A673 (cell line): ENCODE data around the gene NPIPA1. TPM values are rescaled to one million over a fixed set of nuclear protein-coding genes. Genes with fewer than 3 reads are reported as not detected.
A peak's percentile ranks its signal among the peaks of the same experiment; 100 is the strongest.
"Not testable (repeated sequence)": the region's sequence is repeated elsewhere in the genome, so short reads cannot be mapped to it uniquely, and the experiment has no call there.

Source experiments
- Bru-seq: library from RNA; stranded (reverse); fragments of 400-500 nt; gene quantifications from one replicate; lab custom pipeline; 2021; lab: Mats Ljungman, UMichigan
- BruChase-seq, 2 experiments: library from RNA; stranded (reverse); fragments of 400-500 nt; gene quantifications; one replicate each; lab custom pipeline; 2021; lab: Mats Ljungman, UMichigan
- BruUV-seq: library from RNA; stranded (reverse); fragments of 400-500 nt; replicated peaks from 2 replicates; lab custom pipeline; 2021; lab: Mats Ljungman, UMichigan
- CTCF ChIA-PET: fragments of 300-600 bp; sonication (Branson Sonifier 250); formaldehyde crosslinking; loops from one replicate; lab custom pipeline; 2022; ENCODE audit warnings: antibody characterized with exemption; lab: Charles Lee
- POLR2A ChIA-PET: fragments of 300-600 bp; sonication (Branson Sonifier 250); formaldehyde crosslinking; loops from one replicate; lab custom pipeline; 2022; ENCODE audit warnings: antibody characterized with exemption; ENCODE audit not compliant: low non-redundant PET; lab: Charles Lee
- DNase-seq: peaks from one replicate; pipeline ENCODE4 v3.0.0-alpha.2; 2015; ENCODE audit warnings: low spot score
- H3K27ac ChIP-seq: fragments of 200-600 bp; sonication (generic); 2 replicates; pipeline ENCODE4 v1.5.1; 2016; ENCODE audit warnings: mixed run types, low read depth, mild to moderate bottlenecking, mixed read lengths, antibody characterized with exemption, low read length; ENCODE audit not compliant: poor library complexity, severe bottlenecking
- H3K27me3 ChIP-seq: fragments of 200-600 bp; sonication (generic); replicated peaks from 2 replicates; pipeline ENCODE4 v1.6.1; 2017; ENCODE audit warnings: mixed run types, low read depth, mild to moderate bottlenecking, mixed read lengths, antibody characterized with exemption, low read length; ENCODE audit not compliant: insufficient read depth, poor library complexity
- H3K36me3 ChIP-seq: fragments of 200-600 bp; sonication (generic); 2 replicates; pipeline ENCODE4 v1.6.1; 2016; ENCODE audit warnings: mixed run types, mild to moderate bottlenecking, mixed read lengths, antibody characterized with exemption, low read length; ENCODE audit not compliant: insufficient read depth, poor library complexity, severe bottlenecking
- H3K4me1 ChIP-seq: fragments of 200-600 bp; sonication (generic); 2 replicates; pipeline ENCODE4 v1.6.1; 2017; ENCODE audit warnings: mixed run types, mild to moderate bottlenecking, mixed read lengths, antibody characterized with exemption, low read length; ENCODE audit not compliant: insufficient read depth, poor library complexity, severe bottlenecking
- H3K4me3 ChIP-seq: fragments of 200-600 bp; sonication (generic); 2 replicates; pipeline ENCODE4 v1.5.1; 2016; ENCODE audit warnings: low read depth, mixed run types, mild to moderate bottlenecking, mixed read lengths, low read length; ENCODE audit not compliant: poor library complexity, severe bottlenecking
- H3K9me3 ChIP-seq: fragments of 200-600 bp; sonication (generic); 2 replicates; pipeline ENCODE4 v1.6.1; 2016; ENCODE audit warnings: mixed run types, low read depth, mild to moderate bottlenecking, mixed read lengths, antibody characterized with exemption, low read length; ENCODE audit not compliant: poor library complexity, severe bottlenecking
- intact Hi-C: fragments of 100-400 bp; cut with micrococcal nuclease; formaldehyde crosslinking; loops from one replicate; pipeline ENCODE4 v1.10.0; 2022; ENCODE audit not compliant: unreplicated experiment
- long read RNA-seq: library from polyadenylated mRNA; stranded (forward); transcript quantifications from one replicate; pipeline ENCODE4 v2.0.0, GENCODE V29; 2022
- total RNA-seq: library from RNA; stranded (reverse); gene quantifications from 2 replicates; pipeline ENCODE4 v1.2.3, GENCODE V29; 2021
- TF ChIP-seq, protein P1 (sequence below): fragments of 300-800, 200-600 bp; sonication (generic); conservative IDR thresholded peaks from 2 replicates; pipeline ENCODE4 v1.5.1; 2017; ENCODE audit warnings: low read depth, mild to moderate bottlenecking, antibody characterized with exemption, low read length, moderate library complexity, mixed read lengths

NPIPA1 gene
- total RNA-seq (161 and 178 TPM in 2 replicates), Bru-seq, nascent RNA (percentile 60 among the genes with signal in this experiment), BruChase-seq, experiment 1, labeled RNA remaining after a 2-hour chase (percentile 70 among the genes with signal in this experiment), BruChase-seq, experiment 2, labeled RNA remaining after a 6-hour chase (percentile 79 among the genes with signal in this experiment)
- long read RNA-seq, partial matches to known transcripts: 3 of 7 reads
- long read RNA-seq, other reads (novel, unspliced or antisense): 4 of 7 reads

DNA sequence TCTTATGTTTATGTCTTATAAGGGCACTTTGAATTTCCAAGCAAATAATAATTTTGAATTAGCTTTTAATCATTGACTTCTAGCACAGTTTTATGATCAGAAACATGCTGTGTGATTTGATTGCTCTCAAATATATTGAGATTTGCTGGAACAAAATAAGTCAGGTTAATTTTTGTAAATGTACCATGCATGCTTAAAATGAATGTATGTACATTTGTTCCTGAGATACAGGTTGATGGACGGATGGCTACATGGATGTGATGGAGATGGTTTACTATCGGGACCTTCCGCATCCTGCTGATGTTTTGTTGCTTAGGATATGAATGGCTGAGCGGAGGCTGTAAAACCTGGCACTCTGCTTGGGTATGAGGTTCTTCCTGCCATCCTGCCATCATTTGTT is at the start of gene NPIPA1:
TSS of gene NPIPA1 (plus strand) at position 301 of the 400 bp plus-strand sequence. CDS start at position 301, 0 bp downstream.
- H3K27ac ChIP-seq, H3K4me1 ChIP-seq, H3K27me3 ChIP-seq, H3K4me3 ChIP-seq, POLR2A ChIA-PET, intact Hi-C loops, DNase-seq, H3K9me3 ChIP-seq, BruUV-seq, H3K36me3 ChIP-seq, CTCF ChIA-PET: not testable (repeated sequence)

GRCh38 chr16:14892111-14892510 is 45.1 kb upstream of the NPIPA1 start:
- H3K27me3 ChIP-seq, H3K36me3 ChIP-seq, H3K4me1 ChIP-seq, H3K4me3 ChIP-seq, H3K27ac ChIP-seq, intact Hi-C loops, POLR2A ChIA-PET, H3K9me3 ChIP-seq, DNase-seq, BruUV-seq, CTCF ChIA-PET: not testable (repeated sequence)

GRCh38 chr16:14895382-14895781 is 41.9 kb upstream of the NPIPA1 start:
- H3K27ac ChIP-seq, H3K36me3 ChIP-seq, H3K9me3 ChIP-seq, H3K4me3 ChIP-seq, CTCF ChIA-PET, intact Hi-C loops, H3K27me3 ChIP-seq, DNase-seq, H3K4me1 ChIP-seq, POLR2A ChIA-PET: not testable (repeated sequence)
- BruUV-seq: TSS peak; percentile 81

DNA sequence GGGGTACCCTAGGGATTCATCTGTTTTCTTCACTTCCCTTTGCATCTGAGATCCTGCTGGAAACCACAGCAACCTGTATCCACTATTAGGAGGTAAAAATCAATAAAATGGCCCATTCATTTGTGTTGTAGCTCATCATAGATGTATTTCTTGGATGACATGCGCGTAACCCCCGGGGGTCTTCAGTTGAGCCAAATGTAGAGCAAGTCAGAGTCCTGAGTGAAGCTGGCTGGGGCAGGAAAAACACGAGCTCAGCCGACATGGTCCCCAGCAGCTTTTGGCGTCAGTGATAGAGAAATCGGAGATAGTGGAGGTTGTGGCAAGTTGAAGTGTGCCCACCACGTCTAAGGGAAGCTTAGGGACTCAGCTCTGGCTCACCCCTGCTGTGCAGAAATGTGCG is 41.2 kb upstream of the NPIPA1 start:
- POLR2A ChIA-PET, intact Hi-C loops, H3K4me3 ChIP-seq, H3K9me3 ChIP-seq, H3K27me3 ChIP-seq, H3K36me3 ChIP-seq, H3K4me1 ChIP-seq, BruUV-seq, CTCF ChIA-PET: not testable (repeated sequence)
- DNase-seq: peak; percentile 31
- H3K27ac ChIP-seq: peak overlapping the region; percentile 51

- H3K4me1 ChIP-seq, H3K27me3 ChIP-seq, BruUV-seq, intact Hi-C loops, H3K36me3 ChIP-seq, CTCF ChIA-PET, H3K9me3 ChIP-seq, DNase-seq, H3K4me3 ChIP-seq, POLR2A ChIA-PET, H3K27ac ChIP-seq: not testable (repeated sequence)
- TF ChIP-seq, protein P1, sequence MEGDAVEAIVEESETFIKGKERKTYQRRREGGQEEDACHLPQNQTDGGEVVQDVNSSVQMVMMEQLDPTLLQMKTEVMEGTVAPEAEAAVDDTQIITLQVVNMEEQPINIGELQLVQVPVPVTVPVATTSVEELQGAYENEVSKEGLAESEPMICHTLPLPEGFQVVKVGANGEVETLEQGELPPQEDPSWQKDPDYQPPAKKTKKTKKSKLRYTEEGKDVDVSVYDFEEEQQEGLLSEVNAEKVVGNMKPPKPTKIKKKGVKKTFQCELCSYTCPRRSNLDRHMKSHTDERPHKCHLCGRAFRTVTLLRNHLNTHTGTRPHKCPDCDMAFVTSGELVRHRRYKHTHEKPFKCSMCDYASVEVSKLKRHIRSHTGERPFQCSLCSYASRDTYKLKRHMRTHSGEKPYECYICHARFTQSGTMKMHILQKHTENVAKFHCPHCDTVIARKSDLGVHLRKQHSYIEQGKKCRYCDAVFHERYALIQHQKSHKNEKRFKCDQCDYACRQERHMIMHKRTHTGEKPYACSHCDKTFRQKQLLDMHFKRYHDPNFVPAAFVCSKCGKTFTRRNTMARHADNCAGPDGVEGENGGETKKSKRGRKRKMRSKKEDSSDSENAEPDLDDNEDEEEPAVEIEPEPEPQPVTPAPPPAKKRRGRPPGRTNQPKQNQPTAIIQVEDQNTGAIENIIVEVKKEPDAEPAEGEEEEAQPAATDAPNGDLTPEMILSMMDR: peak; percentile 34; the same call in 1 of the 2 replicates
Observed at GRCh38 chr16:14897006-14897664, 40.1 kb upstream of the NPIPA1 start.

GRCh38 chr16:14898162-14898561 is 39.1 kb upstream of the NPIPA1 start:
- H3K27ac ChIP-seq, H3K4me1 ChIP-seq, H3K9me3 ChIP-seq, H3K27me3 ChIP-seq, intact Hi-C loops, BruUV-seq, CTCF ChIA-PET, H3K36me3 ChIP-seq, H3K4me3 ChIP-seq, DNase-seq, POLR2A ChIA-PET: not testable (repeated sequence)
